SW 1271 (cell line): ENCODE measurements around the gene LONP1.

Experiments
- DNase-seq, 2 experiments: peaks; one replicate each; lab custom pipeline; 2025; lab: John Stamatoyannopoulos, UW

LONP1 gene

DNA sequence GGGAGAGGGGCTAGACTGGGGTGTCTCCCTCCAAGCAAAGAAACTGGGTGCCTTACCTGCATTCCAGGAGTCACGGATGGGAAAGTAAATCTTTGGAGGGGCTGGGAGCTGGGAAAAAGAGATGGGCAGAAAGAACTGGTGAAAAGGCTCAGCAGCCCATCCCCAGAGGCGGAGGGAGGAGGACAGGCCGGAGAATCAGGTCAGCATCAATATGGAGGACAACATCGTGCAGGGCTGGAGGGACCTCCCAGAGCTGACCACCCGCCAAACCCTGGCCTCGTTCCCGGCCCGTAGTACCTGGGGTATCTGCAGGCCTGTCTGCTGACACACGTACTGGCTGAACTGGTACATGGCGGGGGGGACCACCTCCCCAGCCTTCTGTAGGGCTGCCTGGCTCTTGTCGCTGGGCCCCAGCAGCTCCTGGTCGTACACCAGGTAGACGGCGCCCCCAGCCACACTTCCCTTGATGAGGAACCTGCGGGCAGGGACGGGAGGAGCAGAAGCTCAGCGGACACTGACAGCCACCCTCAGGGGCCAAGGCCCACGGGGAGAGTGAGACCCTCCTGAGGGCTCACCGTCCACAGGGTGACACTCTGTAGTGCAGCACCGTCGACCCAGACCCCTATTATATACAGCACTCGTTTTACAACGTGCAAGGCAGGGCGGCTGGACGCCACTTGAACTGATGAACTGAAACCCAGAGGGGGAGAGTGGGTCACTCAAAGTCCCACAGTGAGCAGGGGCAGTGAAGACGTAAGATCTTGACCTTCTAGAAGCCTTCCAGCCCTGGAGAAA lies 40.5 kb downstream of the LONP1 start:
- DNase-seq = no peak

DNA sequence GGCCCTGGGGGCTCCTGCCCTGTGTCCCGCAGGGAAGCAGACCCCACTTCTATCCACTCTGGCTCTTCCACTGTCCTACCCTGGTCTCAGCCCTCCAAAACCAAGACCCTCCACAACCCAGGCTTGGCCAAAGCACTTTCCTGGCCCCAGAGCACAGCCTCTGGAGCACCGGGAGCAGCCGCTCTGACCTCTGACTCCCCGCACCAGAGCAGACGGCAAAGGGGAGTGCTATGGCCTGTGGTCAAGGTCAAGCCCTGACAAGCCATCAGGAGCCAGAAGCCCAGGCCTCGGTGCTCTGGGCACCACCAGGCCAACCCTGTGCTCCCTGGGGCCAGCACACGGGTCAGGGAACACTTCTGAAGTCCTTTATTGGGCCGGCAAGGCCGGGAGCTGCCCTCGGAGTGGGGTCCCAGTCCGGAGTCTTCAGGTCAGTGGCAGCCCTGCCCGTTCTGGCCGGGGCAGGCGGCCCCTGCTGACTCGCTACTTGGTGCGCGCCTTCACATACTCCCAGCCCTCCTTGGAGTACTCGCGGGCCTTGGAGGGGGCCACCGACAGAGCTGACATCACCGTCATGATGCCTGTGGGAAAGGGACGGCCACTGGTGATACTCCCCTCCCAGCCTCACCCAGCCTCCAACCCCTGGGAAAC lies 41.8 kb downstream of the LONP1 start:
- DNase-seq = no peak

DNA sequence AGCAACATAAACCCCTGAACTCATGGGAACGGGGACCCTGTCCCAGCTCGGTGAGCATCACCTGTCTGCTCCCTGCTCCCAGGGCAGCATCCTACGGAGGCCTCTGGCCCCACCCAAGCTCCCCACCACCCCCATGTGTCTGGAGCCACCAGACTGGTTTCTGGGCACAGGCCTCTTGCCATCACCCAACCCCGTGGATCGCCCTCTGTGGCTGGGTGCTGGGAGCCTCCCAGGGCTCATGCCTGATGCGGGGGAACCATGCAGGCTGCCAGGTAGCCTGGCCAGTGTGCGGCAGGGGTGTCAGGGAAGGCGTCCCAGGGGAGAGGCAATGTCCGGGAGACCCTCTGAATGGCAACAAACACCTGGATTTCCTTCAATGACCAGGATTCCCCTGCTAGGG lies 42.4 kb downstream of the LONP1 start:
- no peak for DNase-seq

DNA sequence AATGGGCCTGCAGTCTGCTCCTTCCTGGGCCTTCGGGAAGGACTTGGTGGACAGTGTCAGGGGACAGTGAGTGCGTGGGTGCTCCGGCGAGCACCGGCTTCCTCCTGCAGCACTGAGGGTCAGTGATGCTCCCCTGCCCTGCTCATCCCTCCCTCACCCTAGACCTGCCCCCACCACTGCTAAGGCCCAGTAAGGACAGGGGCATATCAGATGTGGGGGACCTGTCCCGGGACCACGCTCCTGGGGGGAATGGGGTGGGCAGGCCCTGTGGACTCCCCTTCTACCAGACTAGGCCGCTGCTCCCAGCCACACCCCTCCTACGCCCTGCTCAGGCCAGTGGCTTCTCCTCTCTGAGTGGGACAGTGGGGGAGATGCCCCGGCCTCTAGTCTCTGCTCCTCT lies 42.8 kb downstream of the LONP1 start:
- no peak for DNase-seq

DNA sequence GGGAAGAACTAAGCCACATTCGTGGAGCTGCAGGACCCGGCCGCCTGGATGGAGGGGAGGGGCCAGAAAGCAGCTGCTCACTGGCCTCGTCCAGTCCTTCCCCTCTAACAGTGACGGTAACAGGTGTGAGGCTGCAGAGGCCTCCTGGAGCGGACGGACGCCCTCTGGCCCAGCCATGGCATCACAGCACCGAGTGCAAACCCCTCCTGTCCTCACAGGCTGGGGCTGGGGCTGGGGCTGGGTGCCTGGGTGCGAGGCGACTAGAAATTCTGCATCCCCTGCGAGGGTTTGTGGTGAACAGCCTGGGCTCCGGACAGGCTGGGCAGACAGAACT lies 43.2 kb downstream of the LONP1 start:
- no peak for DNase-seq

DNA sequence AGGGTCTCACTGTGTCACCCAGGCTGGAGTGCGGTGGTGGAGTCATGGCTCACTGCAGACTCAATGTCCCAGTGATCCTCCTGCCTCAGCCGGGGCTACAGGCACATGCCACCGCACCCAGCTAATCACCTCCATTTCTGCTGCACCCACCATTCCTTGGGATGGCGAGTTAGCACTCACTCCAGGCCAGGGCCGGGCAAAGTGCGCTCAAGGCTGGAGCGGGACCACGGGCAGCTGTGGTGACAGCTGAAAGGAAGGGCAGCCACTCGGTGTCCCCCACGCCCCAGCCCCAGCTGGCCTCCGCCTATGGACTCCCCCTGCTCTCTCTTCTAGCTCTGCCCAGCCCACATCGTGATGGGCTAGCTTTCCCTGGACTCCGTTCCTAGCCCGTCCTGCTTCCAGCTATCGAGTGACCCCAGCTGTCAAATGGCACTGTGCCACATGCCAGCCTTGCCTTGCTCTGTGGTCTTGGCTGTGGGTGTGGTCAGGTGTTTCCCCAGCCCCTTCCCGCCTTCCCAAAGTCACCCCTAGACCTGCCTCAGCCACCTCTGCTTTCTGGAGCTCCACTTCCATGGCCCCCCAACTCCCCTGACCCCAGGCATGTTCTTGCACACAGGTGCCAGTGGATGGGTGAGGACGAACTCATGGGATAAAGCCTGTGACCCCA lies 43.7 kb downstream of the LONP1 start:
- no peak for DNase-seq

DNA sequence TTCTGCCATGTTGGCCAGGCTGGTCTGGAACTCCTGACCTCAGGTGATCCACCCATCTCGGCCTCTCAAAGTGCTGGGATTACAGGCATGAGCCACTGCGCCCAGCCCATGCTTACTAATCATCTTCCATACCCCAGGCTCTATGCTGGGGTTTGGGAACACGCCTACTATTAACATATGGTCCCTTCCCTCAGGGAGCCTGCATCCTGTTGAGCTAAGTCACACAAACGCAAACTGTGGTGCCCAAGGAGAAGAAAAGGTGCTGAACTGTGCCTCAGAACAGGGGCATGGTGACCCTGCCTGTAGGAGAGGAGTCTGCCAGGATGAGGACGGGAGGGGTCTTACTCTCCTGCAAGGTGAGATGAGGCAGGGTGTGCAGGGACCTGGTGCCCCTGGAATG lies 45.2 kb downstream of the LONP1 start:
- no peak for DNase-seq

DNA sequence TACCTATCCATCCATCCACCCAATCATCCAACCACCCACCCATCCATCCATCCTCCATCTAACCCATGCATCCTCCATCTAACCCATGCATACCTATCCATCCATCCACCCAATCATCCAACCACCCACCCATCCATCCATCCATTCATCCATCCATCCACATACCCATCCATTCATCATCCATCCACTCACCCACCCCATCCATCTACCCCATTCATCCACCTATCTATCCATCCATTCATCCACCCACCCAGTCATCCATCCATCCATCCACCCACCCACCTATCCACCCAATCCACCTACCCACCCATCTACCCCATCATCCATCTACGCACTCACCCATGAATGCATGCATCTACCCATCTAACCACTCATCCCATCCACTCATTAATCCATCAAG lies 46.2 kb downstream of the LONP1 start:
- DNase-seq = no peak

DNA sequence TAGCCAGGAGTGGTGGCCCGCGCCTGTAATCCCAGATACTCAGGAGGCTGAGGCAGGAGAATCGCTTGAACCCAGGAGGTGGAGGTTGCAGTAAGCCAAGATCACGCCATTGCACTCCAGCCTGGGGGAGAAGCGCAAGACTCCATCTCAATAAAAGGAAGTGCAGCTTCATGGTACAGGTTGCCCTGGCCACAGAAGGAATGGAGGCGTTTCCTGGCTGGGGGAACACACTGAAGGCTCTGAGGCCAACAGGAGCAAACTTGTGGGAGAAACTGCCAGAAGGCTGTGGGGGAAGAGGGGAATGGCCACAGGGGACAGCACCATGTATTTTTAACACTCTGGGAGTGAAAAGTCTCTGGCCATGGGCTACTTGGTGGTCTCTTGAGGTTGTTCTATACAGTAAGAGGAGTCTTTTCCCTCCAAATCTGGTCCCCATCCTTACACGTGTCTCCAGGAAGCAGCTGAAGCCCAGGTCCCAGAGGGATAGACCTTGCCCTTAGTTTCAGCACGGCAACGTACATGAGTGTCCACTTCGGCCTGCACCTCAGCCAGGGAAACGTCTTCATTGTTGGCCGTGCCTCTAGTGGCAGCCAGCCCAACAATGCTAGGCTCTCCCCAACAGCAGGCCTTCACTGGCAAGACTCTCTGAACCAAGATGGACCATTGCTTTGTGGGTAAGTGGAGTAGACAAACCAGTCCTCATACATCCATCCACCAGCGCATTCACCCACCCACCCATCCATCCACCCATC lies 47.1 kb downstream of the LONP1 start:
- no peak for DNase-seq

DNA sequence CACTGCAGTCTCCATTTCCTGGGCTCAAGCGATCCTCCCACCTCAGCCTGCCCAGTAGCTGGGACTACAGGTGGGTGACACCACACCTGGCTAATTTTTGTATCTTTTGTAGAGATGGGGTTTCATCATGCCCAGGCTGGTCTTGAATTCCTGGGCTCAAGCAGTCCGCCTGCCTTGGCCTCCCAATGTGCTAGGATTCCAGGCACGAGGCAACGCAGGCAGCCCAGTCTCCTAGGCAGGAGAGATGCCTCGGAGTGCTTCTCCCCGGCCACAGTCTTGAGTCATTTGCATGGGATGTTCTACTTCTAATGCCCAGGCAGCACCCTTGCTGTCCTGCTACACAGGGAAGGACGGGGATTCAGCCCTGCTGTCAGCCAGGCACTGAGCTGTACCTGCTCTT lies 48.3 kb downstream of the LONP1 start:
- DNase-seq = no peak

DNA sequence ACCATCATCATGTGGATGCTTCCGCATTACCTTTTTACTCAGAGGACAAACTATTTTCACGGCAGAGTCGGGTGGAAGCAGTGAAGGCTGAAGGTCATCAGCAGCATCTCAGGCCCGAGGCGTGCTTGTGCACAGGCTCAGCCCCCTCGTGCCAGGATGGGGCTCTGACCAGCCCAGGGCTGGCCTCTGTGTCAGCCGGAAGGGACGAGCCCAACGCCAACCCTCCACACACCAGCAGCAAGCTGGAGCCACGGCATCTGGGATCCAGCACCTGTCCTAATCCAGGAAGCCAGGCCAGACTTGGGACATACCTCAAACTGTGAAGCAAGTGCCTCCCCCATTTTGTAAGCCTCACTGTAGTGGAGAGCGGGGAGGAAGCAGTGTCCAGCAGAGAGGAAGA lies 50.7 kb downstream of the LONP1 start:
- DNase-seq = no peak

DNA sequence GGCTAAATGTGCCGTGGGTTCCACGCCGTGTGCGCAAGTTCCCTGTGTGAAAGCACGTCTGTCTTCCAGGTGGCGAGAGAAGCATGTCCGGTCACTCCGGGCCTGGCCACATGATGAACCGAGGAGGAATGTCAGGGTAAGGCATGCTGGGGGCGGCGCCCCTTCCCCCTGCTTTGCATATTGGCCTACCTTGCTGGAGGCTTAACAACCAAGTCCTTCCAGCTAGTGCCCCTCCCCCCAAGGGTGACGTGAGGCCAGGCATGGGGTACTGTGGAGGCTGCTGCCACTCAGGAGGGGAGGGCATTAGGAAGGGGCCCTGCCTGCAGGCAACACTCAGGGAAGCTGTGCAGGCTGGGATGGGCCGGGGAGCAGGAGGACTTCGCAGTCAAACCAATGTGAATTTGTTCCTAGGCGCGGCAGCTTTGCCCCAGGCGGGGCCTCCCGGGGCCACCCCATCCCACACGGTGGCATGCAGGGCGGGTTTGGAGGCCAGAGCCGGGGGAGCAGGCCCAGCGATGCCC lies 52.1 kb downstream of the LONP1 start:
- DNase-seq = no peak

DNA sequence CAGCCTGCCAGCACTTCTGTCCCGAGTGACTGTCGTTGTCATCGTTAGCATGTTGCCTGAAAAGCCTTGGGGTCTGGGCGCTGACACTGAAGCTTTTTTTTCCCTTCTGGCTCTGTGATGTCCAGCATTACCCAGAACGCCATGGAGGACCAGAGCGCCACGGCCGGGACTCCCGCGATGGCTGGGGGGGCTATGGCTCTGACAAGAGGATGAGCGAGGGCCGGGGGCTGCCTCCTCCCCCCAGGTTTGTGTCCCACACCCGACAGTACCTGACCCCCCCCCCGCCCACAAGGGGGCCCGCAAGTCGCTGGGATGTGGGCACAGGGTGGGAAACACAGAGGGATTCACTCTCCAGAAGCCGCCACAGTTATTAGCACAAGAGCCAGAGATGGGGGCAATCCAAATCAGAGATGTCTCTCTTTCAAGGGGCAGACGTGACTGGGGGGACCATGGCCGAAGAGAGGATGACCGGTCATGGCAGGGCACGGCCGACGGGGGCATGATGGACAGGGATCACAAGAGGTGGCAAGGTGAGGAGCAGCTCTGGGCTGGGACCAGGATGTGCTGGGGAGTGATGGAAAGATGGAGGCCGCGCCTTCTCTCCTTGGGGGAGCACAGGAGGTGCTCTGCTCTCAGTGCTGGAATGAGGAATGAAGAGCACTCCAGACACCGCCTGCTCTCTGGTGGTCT lies 52.9 kb downstream of the LONP1 start:
- no peak for DNase-seq

DNA sequence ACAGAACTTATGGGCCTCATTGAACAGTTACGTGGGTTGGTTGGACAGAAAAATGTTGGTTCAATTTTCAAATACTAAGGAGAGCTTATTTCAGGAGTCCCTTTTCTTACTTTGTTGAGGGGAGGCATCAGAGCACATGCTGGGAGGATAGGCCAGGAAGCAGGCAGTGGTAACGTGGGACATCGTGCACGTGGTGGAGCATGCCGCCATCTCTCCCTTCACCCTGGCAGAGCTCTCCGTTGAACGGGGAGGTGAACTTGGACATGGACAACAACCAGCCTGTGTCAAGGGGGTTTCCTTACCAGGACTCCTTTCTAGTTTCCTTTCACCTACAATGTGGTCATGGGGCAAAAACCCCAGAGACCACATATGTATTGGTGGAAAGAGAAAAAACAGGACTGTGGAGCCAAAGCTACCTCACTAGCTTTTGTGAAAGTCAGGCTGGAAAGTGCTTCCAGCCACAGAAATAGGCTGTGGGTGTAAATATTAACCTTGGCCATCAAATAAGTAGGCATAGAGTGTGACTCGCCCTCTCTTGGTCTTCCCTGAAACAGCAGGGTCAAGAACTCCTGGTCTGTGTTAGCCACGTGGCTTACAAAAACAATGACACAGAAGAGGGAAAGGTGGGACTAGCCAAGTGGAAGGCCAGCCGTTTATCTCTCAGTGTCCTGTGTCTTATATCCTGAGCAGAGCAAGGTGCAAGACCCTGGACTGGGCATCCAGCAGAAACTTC lies 54.0 kb downstream of the LONP1 start:
- peak; percentile 9 to 33 for DNase-seq

DNA sequence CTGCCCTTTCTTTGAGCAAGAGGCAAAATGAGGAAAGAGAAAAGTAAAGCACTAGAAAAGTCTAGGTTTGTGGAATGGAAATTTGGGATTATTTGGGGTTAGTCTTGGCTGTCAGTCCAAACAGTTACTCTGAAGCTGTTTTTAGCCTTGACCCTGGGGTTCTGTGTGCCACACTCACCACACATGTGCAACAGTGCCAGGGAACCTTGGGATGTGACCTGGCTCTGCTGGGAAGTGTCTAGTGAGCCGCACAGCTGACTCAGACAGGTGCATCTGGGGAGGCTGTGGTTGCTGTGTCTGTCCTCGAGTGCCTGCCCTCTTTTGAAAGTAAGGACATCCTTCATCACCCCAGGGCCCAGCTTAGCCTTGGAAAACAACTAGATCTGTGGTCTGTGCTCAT lies 55.4 kb downstream of the LONP1 start:
- no peak for DNase-seq

DNA sequence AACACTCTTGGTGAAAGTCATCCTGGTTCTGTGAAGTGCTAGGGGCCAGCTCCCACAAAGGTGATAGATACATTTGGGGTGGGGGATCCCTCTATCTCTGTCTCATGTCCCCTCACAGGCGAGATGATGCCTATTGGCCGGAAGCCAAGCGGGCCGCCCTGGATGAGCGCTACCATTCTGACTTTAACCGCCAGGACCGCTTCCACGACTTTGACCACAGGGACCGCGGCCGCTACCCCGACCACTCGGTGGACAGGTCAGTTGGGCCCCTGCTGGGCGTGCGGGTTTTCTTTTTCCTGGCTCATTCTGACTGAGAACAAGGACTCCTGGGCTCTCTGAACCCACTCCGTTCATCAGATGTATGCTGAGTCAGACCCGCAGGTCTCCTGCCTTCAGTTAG lies 56.0 kb downstream of the LONP1 start:
- no peak for DNase-seq

DNA sequence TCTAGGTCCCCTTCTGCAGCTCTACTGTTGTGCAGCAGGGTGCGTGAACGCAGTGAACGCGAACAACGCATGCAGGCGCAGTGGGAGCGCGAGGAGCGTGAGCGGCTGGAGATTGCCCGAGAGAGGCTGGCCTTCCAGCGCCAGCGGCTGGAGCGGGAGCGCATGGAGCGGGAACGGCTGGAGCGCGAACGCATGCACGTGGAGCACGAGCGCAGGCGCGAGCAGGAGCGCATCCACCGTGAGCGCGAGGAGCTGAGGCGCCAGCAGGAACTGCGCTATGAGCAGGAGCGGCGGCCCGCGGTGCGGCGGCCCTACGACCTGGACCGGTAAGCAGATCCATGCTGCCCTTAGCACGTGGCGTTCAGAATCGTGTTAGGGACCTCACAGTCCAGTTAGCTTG lies 58.5 kb downstream of the LONP1 start:
- no peak for DNase-seq

DNA sequence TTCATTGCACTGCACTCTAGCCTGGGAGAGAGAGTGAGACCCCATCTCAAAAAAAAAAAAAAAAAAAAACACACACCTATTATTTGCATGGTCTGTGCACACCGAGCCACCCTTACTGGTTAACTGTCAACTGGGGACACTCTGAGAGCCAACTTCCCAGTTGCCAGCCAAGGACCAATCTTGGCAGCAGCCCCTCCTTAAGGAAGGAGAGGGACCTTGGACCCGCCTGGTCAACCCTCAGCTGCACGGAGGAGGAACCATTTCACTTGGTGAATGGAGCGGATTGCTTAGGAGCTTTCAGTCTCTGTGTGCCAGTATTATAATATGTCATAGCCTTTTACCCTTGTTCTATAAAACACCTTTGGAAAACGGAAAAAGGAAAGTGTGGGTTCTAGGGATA lies 64.5 kb downstream of the LONP1 start:
- DNase-seq = no peak

DNA sequence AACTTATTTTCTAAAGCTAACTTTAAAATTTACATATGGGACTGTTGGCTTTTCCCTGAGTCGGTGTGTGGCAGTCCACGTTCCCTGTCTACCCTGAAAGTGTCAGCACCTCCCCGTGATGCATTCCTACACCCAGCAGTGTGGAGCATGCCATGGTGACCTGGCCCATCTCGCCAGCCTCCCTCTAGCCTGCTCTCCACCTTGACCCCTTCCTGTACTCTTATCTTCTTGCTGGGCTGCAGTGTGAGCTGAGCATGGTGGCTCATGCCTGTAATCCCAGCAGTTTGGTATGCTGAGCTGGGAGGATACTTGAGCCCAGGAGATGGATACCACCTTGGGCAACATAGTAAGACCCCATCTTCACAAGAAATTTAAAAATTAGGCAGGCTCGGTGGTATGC lies 65.0 kb downstream of the LONP1 start:
- no peak for DNase-seq

DNA sequence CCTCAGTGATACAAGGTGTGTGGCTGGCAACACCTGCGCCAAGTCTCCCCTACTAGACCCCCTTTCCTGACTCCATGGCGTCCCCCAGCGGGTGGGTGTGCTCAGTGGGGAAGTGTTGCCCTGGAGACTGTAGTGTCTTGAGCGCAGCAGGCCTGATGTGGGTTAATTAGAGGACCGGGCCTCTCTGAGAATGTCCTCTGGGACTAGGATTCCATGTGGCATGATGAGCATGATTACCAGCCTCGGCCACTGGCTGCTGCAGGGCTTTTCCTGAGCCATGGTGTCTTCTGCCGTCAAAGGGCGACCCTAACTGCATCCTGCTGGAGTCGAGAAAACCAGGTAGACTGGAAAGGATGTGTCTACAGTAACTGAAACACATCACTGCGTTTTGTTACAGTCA lies 67.7 kb downstream of the LONP1 start:
- DNase-seq = no peak

DNA sequence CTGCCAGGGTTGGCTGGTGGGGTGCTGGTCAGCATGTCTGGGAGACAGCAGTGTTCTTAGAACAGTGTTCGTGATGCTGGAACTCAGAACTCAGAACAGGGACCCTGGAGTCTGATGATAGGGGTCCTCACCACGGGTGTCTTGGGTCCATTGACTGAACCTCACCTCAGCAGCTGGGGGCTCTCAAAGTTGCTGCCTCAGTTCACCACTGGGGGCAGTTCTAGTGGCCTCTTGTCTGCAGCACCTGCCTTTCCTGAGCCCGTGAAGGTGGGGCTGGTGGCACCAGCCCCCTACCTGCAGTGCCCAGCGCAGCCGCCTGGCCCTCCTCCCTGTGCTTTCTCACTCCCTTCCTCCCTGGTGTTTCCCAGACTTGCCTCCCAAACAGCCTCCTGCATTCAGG lies 68.6 kb downstream of the LONP1 start:
- DNase-seq = no peak
